ENCODE results near the gene LRRC4B.

The LRRC4B gene

DNA sequence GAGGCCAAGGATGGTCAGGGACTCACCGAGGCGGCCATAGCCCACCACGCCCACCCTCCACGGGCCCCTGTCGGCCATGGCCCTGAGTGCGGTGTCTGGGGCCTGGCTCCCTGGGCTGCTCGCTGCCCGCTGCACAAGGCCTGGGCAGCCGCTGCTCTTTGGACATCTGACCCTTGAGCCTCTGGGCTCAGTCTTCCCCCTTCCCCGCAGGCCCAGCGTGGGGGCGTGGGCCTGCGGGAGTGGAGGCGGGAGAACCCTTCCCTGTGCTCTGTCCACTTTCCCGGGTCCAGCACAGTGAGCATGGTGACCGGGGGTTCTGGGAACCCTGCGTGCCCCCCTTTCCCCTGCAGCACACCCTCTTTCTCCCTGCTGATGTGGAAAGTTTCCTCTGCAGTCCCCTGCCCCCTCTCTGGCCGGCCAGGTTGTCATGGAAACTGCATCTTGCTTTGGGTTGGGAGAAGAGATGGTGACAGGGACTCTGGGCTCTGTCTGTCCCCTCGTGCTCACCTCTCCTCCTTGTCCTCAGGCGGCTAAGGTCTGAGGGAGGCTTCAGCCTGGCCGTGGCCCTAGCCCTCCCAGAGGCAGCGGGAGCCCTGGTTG is 54.4 kb downstream of the LRRC4B start, which contains the start of gene ASPDH:
Gene ASPDH (minus strand): TSS at position 168 of the 600 bp plus-strand sequence. CDS start 90 bp downstream, at position 78.
- no peak within 1 kb of the TSS for H3K4me3 ChIP-seq (ENCODE audit: low read depth, low read length)
- TF ChIP-seq, protein P1, sequence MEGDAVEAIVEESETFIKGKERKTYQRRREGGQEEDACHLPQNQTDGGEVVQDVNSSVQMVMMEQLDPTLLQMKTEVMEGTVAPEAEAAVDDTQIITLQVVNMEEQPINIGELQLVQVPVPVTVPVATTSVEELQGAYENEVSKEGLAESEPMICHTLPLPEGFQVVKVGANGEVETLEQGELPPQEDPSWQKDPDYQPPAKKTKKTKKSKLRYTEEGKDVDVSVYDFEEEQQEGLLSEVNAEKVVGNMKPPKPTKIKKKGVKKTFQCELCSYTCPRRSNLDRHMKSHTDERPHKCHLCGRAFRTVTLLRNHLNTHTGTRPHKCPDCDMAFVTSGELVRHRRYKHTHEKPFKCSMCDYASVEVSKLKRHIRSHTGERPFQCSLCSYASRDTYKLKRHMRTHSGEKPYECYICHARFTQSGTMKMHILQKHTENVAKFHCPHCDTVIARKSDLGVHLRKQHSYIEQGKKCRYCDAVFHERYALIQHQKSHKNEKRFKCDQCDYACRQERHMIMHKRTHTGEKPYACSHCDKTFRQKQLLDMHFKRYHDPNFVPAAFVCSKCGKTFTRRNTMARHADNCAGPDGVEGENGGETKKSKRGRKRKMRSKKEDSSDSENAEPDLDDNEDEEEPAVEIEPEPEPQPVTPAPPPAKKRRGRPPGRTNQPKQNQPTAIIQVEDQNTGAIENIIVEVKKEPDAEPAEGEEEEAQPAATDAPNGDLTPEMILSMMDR (conservative IDR thresholded peaks at IDR 0.05; ENCODE audit: low read depth, low read length): no peak
- DNase-seq (ENCODE audit: low read depth): no peak

DNA sequence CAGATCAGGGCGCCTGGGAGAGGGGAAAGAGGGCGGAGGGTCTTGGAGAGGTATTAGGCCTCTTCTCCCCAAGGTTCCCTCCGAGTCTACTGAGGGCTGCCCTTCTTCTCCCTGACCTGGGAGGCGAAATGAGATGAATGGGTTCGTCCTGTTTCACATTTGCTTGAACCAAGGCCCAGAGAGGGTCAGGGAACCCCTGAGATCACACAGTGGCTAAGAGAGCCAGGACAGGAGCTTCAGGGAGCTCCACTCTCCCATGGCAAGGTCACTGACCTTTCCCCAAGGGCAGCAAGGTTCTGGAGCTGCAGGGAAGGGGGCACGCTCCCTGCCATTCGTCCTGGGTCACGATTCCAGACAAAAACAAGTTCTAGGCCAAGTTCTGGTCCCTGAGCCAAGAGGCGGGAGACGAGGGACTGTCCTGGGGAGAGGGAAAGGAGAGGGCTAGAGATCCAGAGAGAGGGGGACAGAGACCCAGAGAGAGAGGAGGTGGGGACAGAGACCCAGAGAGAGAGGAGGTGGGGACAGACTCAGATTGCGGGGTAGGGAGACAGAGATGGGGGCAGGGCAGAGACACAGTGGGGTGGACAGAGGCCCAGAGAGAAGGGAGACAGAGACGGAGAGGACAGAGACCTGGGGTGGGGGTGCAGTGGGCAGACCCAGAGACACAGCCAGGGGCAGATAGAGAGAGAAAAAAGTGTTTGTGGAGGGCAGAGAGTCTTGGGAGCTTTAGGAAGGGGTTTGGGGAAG is 55.1 kb downstream of the LRRC4B start:
- H3K4me3 ChIP-seq (ENCODE audit: low read depth, low read length): no peak overlapping the region
- TF ChIP-seq, protein P1 (conservative IDR thresholded peaks at IDR 0.05; ENCODE audit: low read depth, low read length): no peak
- no peak for DNase-seq (ENCODE audit: low read depth)

DNA sequence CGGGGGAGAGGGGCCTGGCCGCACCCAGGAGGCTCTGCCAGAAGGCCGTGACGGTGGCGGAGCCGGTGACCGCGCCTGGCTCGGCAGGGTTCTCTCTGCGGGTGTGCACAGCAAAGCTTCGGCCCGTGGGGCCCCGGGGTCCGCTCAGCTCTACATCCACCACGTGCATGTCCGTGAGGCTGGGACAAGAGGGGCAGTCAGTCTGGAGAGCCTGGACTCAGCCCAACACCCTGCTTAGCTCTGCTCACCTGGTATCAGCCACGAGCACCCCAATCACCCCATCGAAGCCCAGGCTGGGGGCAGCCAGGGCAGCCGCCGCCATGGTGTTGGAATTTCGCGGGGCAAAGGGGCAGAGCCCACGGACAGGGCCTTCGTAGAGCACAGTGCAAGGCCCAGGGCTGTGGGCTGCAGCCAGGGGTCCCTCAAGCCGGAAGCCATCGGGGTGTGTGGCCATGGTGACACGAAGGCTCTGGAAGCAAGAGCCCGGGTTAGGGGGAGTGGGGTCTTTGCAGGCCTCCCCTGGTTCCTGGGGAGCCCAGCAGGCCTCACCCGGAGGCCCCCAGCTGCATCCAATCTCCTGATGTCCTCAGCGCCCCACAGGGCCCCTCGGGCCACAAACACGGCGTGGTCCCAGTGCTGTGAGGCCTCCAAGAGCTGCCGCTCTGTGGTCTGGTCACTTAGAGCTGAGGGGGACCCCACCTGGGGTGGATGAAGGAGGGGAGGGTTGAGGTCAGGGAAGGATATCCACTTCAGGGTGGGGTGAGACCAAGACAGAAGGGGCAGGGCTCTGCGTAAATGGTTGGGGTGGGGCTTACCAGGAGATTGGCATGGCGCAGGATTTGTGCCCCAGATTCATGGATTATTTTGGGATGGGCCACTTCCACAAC is 55.9 kb downstream of the LRRC4B start:
- TF ChIP-seq, protein P1 (conservative IDR thresholded peaks at IDR 0.05; ENCODE audit: low read depth, low read length): no peak
- DNase-seq (ENCODE audit: low read depth): no peak
- peak overlapping the region; percentile 90 for H3K4me3 ChIP-seq (ENCODE audit: low read depth, low read length)

DNA sequence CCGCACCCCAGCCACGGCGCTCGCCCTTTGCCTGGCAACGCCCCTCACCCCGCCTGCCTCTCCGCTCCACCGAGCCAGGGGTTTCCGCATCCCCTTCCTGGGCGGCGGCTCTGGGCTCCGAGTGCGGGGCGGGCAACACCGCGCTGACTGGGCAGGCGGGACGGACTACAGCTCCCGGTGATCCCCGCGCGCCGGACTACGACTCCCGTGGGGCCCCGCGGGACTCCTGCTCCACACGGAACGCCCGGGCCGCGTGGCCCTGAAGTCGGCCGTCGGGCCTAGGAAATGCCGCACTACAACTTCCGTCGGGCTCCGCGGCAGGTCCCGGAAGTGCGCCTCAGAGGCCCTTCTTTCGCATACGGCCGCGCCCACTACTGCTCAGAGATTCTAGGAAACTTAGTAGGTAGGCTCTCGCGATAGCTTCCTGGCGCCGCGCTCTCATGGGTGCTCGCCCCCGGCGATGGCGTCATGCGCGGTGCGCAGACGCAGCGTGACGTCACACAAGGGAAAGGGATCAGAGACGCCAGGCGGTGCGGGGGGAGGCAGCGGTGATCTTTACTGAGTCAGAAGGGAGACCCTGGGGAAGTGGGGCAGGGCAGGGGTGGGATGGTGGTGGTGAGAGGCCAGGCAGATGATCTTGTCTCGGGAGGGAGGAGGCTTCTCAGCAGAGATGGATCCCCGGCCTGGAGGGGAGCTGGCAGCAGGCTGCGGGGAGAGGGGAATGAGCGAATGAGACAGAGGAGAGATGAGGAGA is 57.0 kb downstream of the LRRC4B start, which contains the start of gene JOSD2:
Gene JOSD2 (minus strand): TSS at position 123 of the 754 bp plus-strand sequence. CDS start 760 bp downstream, outside the sequence.
- peak; percentile 100 for DNase-seq (ENCODE audit: low read depth)
- H3K4me3 ChIP-seq (ENCODE audit: low read depth, low read length): peak within 1 kb of the TSS; percentile 90
- TF ChIP-seq, protein P1 (conservative IDR thresholded peaks at IDR 0.05; ENCODE audit: low read depth, low read length): no peak

DNA sequence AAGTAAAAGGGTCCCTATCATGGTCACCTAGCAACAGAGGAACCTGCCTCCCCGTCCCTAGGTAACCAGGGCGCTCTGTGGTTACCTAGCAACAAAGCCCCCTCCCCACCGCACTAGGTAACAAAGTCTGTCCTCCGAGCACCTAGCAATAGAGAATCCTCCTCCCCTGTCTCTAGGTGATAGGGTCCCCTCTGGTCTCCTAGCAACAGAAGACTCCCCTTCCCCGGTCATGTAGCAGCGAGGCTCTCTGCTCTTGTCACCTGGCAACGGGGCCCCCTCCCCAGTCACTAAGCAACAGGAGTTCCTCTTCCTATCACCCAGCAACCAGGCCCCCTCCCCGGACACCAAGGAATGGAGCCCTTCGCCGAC is 57.6 kb downstream of the LRRC4B start:
- TF ChIP-seq, protein P1 (conservative IDR thresholded peaks at IDR 0.05; ENCODE audit: low read depth, low read length): no peak
- peak; percentile 28 for DNase-seq (ENCODE audit: low read depth)
- peak overlapping the region; percentile 90 for H3K4me3 ChIP-seq (ENCODE audit: low read depth, low read length)

DNA sequence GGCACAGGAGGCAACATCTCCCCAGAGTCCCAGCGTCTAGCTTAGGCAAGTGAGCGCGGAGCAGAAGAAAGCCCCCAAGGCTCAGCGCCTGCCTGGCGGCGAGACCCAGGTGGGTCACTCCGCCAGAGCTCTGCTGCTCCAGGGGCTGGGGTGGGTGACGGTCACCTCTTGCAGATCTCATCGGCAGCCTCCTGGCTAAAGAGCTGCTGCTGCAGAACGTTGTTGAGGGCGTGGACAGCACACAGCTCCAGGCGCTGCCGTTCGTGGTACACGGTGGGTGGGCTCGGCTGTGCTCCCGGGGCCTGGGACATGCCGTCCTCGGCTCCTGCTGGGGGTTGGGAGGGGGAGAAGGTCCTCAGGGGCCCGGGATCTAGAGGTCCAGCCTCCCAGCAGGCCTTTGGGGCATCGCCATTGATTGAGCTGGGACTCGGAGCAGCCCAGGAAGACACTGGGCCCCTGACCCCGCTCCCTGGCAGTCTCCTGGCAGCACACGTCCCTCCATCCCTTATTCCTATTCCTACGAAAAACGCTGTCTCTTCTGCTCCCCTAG is 58.0 kb downstream of the LRRC4B start:
- H3K4me3 ChIP-seq (ENCODE audit: low read depth, low read length): peak overlapping the region; percentile 90
- TF ChIP-seq, protein P1 (conservative IDR thresholded peaks at IDR 0.05; ENCODE audit: low read depth, low read length): no peak
- peak; percentile 13 for DNase-seq (ENCODE audit: low read depth)

Measured in choroid plexus epithelial cell (primary cell).